GM19452 (cell line): Measurements from ENCODE around the gene ODAD3.
"Not testable (repeated sequence)": the region's sequence is repeated elsewhere in the genome, so short reads cannot be mapped to it uniquely, and the experiment has no call there.

Experiments
- ATAC-seq: cut with Tn5 transposase; IDR thresholded peaks from one replicate; pipeline ENCODE4 v1.9.1; 2021; ENCODE audit not compliant: unreplicated experiment

The ODAD3 gene

GRCh38 chr19:11435057-11435832 lies at the start of gene ODAD3, which contains the start of gene PRKCSH:
ODAD3 (minus strand) TSS chr19:11435121; CDS start chr19:11435016, 105 bp downstream.
PRKCSH (plus strand) TSS chr19:11435635; CDS start chr19:11436118, 483 bp downstream.
- peak; percentile 91 for ATAC-seq

- ATAC-seq: no peak
Observed at GRCh38 chr19:11483366-11484111, 48.6 kb upstream of the ODAD3 start.

- peak; percentile 69 for ATAC-seq
Observed at GRCh38 chr19:11482384-11483050, 47.6 kb upstream of the ODAD3 start.

GRCh38 chr19:11481534-11482383 lies 46.8 kb upstream of the ODAD3 start:
- peak; percentile 69 for ATAC-seq

- no peak for ATAC-seq
Observed at GRCh38 chr19:11480715-11481533, 46.0 kb upstream of the ODAD3 start, which contains the start of gene ELAVL3. ELAVL3 (minus strand) TSS chr19:11481046; CDS start chr19:11480608, 438 bp downstream.

GRCh38 chr19:11479898-11480714 lies 45.2 kb upstream of the ODAD3 start:
- no peak for ATAC-seq

- no peak for ATAC-seq
Observed at GRCh38 chr19:11479090-11479897, 44.4 kb upstream of the ODAD3 start.

- no peak for ATAC-seq
Observed at GRCh38 chr19:11478167-11479089, 43.5 kb upstream of the ODAD3 start.

- ATAC-seq: no peak
Observed at GRCh38 chr19:11475861-11476260, 40.9 kb upstream of the ODAD3 start.

- ATAC-seq: not testable (repeated sequence)
Observed at GRCh38 chr19:11475343-11475742, 40.4 kb upstream of the ODAD3 start.

GRCh38 chr19:11473725-11474124 lies 38.8 kb upstream of the ODAD3 start:
- ATAC-seq: no peak

- not testable (repeated sequence) for ATAC-seq
Observed at GRCh38 chr19:11468266-11468845, 33.4 kb upstream of the ODAD3 start.

GRCh38 chr19:11465600-11465999 lies 30.7 kb upstream of the ODAD3 start:
- ATAC-seq: no peak

- ATAC-seq: no peak
Observed at GRCh38 chr19:11464333-11465265, 29.7 kb upstream of the ODAD3 start.

GRCh38 chr19:11463391-11463790 lies 28.5 kb upstream of the ODAD3 start:
- ATAC-seq: no peak
